Measurements from ENCODE around the gene FOXK2.

FOXK2 gene

DNA sequence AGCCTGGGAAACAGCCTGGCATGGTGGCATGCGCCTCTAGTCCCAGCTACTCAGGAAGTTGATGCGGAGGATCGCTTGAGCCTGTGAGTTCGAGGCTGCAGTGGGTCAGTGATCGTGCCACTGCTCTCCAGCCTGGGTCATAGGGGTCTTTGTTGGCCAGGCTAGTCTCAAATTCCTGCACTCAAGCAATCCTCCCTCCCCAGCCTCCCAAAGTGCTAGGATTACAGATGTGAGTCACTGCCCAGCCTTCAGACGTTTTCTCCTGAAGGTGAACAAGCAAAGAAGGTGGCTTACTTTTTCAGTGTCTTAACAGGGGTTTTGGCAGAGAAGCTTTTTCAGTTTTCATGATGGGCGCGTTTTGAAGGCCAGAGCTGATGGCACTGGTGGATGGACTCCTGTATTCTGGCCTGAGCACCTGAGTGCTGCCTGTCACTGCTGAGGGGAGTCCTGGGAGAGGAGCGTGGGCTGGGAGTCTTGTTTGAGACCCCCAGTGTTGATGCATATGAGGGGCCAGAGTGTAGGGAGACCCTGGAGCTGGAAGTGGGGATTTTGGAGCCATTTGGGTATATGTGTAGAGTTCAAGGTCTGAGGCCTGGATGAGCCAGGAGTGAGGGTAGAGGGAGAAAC is 41.4 kb downstream of the FOXK2 start:
- TF ChIP-seq TCF12 (IDR thresholded peaks at IDR 0.05; ENCODE audit: low read depth): no peak
- TF ChIP-seq CEBPB (IDR thresholded peaks at IDR 0.05): no peak
- TF ChIP-seq, protein P1, sequence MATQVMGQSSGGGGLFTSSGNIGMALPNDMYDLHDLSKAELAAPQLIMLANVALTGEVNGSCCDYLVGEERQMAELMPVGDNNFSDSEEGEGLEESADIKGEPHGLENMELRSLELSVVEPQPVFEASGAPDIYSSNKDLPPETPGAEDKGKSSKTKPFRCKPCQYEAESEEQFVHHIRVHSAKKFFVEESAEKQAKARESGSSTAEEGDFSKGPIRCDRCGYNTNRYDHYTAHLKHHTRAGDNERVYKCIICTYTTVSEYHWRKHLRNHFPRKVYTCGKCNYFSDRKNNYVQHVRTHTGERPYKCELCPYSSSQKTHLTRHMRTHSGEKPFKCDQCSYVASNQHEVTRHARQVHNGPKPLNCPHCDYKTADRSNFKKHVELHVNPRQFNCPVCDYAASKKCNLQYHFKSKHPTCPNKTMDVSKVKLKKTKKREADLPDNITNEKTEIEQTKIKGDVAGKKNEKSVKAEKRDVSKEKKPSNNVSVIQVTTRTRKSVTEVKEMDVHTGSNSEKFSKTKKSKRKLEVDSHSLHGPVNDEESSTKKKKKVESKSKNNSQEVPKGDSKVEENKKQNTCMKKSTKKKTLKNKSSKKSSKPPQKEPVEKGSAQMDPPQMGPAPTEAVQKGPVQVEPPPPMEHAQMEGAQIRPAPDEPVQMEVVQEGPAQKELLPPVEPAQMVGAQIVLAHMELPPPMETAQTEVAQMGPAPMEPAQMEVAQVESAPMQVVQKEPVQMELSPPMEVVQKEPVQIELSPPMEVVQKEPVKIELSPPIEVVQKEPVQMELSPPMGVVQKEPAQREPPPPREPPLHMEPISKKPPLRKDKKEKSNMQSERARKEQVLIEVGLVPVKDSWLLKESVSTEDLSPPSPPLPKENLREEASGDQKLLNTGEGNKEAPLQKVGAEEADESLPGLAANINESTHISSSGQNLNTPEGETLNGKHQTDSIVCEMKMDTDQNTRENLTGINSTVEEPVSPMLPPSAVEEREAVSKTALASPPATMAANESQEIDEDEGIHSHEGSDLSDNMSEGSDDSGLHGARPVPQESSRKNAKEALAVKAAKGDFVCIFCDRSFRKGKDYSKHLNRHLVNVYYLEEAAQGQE (IDR thresholded peaks at IDR 0.05; ENCODE audit: low read depth): no peak
- no peak for TF ChIP-seq YY1 (IDR thresholded peaks at IDR 0.05; ENCODE audit: low read depth)
- no peak for TF ChIP-seq TAF1 (IDR thresholded peaks at IDR 0.05; ENCODE audit: low read depth)
- no peak for TF ChIP-seq CREB1 (IDR thresholded peaks at IDR 0.05; ENCODE audit: low read depth)
- TF ChIP-seq, protein P2, sequence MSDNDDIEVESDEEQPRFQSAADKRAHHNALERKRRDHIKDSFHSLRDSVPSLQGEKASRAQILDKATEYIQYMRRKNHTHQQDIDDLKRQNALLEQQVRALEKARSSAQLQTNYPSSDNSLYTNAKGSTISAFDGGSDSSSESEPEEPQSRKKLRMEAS (IDR thresholded peaks at IDR 0.05): no peak
- TF ChIP-seq RAD21 (IDR thresholded peaks at IDR 0.05; ENCODE audit: low read depth): no peak
- no peak for TF ChIP-seq ZBTB7A (IDR thresholded peaks at IDR 0.05; ENCODE audit: low read depth)
- TF ChIP-seq TEAD4 (IDR thresholded peaks at IDR 0.05): no peak
- no peak for TF ChIP-seq EGR1 (IDR thresholded peaks at IDR 0.05)
- no peak for TF ChIP-seq NFIC (IDR thresholded peaks at IDR 0.05)
- TF ChIP-seq, protein P3, sequence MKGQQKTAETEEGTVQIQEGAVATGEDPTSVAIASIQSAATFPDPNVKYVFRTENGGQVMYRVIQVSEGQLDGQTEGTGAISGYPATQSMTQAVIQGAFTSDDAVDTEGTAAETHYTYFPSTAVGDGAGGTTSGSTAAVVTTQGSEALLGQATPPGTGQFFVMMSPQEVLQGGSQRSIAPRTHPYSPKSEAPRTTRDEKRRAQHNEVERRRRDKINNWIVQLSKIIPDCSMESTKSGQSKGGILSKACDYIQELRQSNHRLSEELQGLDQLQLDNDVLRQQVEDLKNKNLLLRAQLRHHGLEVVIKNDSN (IDR thresholded peaks at IDR 0.05): no peak
- TF ChIP-seq FOXM1 (IDR thresholded peaks at IDR 0.05; ENCODE audit: borderline replicate concordance, low read depth): no peak
- TF ChIP-seq EP300 (IDR thresholded peaks at IDR 0.05; ENCODE audit: borderline replicate concordance): no peak

DNA sequence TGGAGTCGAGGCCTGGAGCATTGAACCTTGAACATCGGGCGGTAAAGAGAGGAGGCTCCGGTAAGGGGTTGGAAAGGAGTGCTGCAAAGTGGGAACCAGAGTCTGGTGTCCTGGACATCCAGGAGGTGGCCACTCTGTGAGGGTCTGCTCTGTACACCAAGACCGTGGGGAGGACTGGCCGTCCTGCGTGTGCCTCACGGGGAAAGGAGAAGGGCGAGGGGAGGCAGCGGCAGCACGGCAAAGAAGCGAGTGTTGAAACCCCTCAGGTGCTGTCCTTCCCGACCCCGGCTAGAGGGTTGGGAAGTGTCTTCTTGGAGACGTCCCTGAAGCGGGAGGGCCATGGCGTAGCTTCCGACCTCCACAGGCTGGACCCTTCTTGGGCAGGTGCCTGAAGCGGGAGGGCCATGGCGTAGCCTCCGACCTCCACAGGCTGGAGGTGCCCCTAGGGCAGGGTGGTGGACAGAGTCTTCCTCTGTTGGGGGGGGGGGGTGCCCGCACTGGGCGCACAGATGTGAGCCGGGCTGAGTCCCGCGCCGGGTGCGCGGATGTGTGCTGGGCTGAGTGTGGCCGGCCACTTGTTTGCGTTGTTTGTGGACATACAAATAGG is 42.0 kb downstream of the FOXK2 start:
- no peak for TF ChIP-seq TEAD4 (IDR thresholded peaks at IDR 0.05)
- TF ChIP-seq, protein P2 (IDR thresholded peaks at IDR 0.05): no peak
- no peak for TF ChIP-seq YY1 (IDR thresholded peaks at IDR 0.05; ENCODE audit: low read depth)
- TF ChIP-seq, protein P3 (IDR thresholded peaks at IDR 0.05): no peak
- no peak for TF ChIP-seq TCF12 (IDR thresholded peaks at IDR 0.05; ENCODE audit: low read depth)
- no peak for TF ChIP-seq RAD21 (IDR thresholded peaks at IDR 0.05; ENCODE audit: low read depth)
- TF ChIP-seq EGR1 (IDR thresholded peaks at IDR 0.05): no peak
- no peak for TF ChIP-seq FOXM1 (IDR thresholded peaks at IDR 0.05; ENCODE audit: borderline replicate concordance, low read depth)
- no peak for TF ChIP-seq CREB1 (IDR thresholded peaks at IDR 0.05; ENCODE audit: low read depth)
- no peak for TF ChIP-seq TAF1 (IDR thresholded peaks at IDR 0.05; ENCODE audit: low read depth)
- no peak for TF ChIP-seq ZBTB7A (IDR thresholded peaks at IDR 0.05; ENCODE audit: low read depth)

DNA sequence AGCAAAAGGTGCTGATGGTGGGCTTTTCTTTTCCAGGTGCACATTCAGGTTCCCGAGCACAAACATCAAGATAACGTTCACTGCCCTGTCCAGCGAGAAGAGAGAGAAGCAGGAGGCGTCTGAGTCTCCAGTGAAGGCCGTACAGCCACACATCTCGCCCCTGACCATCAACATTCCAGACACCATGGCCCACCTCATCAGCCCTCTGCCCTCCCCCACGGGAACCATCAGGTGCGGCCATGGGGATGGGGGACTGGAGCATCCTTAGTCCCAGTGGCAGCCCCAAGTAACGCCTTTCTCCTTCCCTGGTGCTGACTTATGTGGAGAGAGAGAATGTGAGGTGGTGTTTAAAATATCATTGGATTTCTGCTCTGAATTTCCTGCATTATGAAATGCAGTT is 43.8 kb downstream of the FOXK2 start:
- TF ChIP-seq, protein P1 (IDR thresholded peaks at IDR 0.05; ENCODE audit: low read depth): no peak
- no peak for TF ChIP-seq YY1 (IDR thresholded peaks at IDR 0.05; ENCODE audit: low read depth)
- no peak for TF ChIP-seq TCF12 (IDR thresholded peaks at IDR 0.05; ENCODE audit: low read depth)
- no peak for TF ChIP-seq TAF1 (IDR thresholded peaks at IDR 0.05; ENCODE audit: low read depth)
- TF ChIP-seq CREB1 (IDR thresholded peaks at IDR 0.05; ENCODE audit: low read depth): no peak
- TF ChIP-seq, protein P3 (IDR thresholded peaks at IDR 0.05): no peak
- TF ChIP-seq RAD21 (IDR thresholded peaks at IDR 0.05; ENCODE audit: low read depth): no peak
- TF ChIP-seq EGR1 (IDR thresholded peaks at IDR 0.05): no peak
- TF ChIP-seq, protein P2 (IDR thresholded peaks at IDR 0.05): no peak
- TF ChIP-seq TEAD4 (IDR thresholded peaks at IDR 0.05): no peak
- no peak for TF ChIP-seq EP300 (IDR thresholded peaks at IDR 0.05; ENCODE audit: borderline replicate concordance)
- TF ChIP-seq ZBTB7A (IDR thresholded peaks at IDR 0.05; ENCODE audit: low read depth): no peak
- no peak for TF ChIP-seq CEBPB (IDR thresholded peaks at IDR 0.05)
- TF ChIP-seq NFIC (IDR thresholded peaks at IDR 0.05): no peak
- TF ChIP-seq FOXM1 (IDR thresholded peaks at IDR 0.05; ENCODE audit: borderline replicate concordance, low read depth): no peak

DNA sequence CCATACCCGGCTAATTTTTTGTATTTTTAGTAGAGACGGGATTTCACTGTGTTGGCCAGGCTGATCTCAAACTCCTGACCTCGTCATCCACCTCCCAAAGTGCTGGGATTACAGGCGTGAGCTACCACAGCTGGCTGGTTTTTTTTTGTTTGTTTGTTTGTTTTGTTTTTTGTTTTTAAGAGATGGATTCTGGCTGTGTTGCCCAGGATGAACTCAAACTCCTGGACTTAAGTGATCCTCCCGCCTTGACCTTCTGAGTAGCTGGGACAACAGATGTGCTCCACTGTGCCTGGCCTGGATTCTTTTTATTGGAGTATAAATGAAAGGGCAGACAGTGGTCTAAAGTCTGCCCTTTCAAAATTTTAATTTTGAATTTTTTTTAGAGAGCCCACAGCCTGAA is 44.7 kb downstream of the FOXK2 start:
- no peak for TF ChIP-seq TCF12 (IDR thresholded peaks at IDR 0.05; ENCODE audit: low read depth)
- no peak for TF ChIP-seq TAF1 (IDR thresholded peaks at IDR 0.05; ENCODE audit: low read depth)
- no peak for TF ChIP-seq TEAD4 (IDR thresholded peaks at IDR 0.05)
- TF ChIP-seq, protein P1 (IDR thresholded peaks at IDR 0.05; ENCODE audit: low read depth): no peak
- no peak for TF ChIP-seq NFIC (IDR thresholded peaks at IDR 0.05)
- TF ChIP-seq CREB1 (IDR thresholded peaks at IDR 0.05; ENCODE audit: low read depth): no peak
- TF ChIP-seq FOXM1 (IDR thresholded peaks at IDR 0.05; ENCODE audit: borderline replicate concordance, low read depth): no peak
- TF ChIP-seq ZBTB7A (IDR thresholded peaks at IDR 0.05; ENCODE audit: low read depth): no peak
- no peak for TF ChIP-seq EP300 (IDR thresholded peaks at IDR 0.05; ENCODE audit: borderline replicate concordance)
- no peak for TF ChIP-seq CEBPB (IDR thresholded peaks at IDR 0.05)
- no peak for TF ChIP-seq RAD21 (IDR thresholded peaks at IDR 0.05; ENCODE audit: low read depth)
- TF ChIP-seq, protein P2 (IDR thresholded peaks at IDR 0.05): no peak
- no peak for TF ChIP-seq EGR1 (IDR thresholded peaks at IDR 0.05)
- TF ChIP-seq, protein P3 (IDR thresholded peaks at IDR 0.05): no peak
- no peak for TF ChIP-seq YY1 (IDR thresholded peaks at IDR 0.05; ENCODE audit: low read depth)
